Cardiac muscle cell (in vitro differentiated cells and primary cell): ENCODE measurements around the gene GNG13. TPM values are rescaled to one million over a fixed set of nuclear protein-coding genes. Genes with fewer than 3 reads are reported as not detected.
"Not testable (repeated sequence)": the region's sequence is repeated elsewhere in the genome, so short reads cannot be mapped to it uniquely, and the experiment has no call there.

Source experiments
- DNase-seq, 2 donors: peaks; one replicate each; pipeline versions ENCODE4 v3.0.0 to v3.0.0-alpha.2; 2010 to 2017; ENCODE audit warnings: low read depth in 1 of 2, low spot score in 1 of 2
- H3K27ac ChIP-seq: fragments of 200-600 bp; sonication (generic); 2 replicates; pipeline ENCODE4 v1.5.1; 2016
- H3K27me3 ChIP-seq: fragments of 200-600 bp; sonication (generic); 2 replicates; pipeline ENCODE4 v1.6.0; 2016; ENCODE audit warnings: control low read depth
- H3K36me3 ChIP-seq: fragments of 200-600 bp; sonication (generic); 2 replicates; pipeline ENCODE4 v1.5.1; 2016; ENCODE audit warnings: control low read depth
- H3K4me1 ChIP-seq: fragments of 200-600 bp; sonication (generic); 2 replicates; pipeline ENCODE4 v1.8.1; 2017; ENCODE audit warnings: low read depth, mild to moderate bottlenecking, mixed run types
- H3K4me3 ChIP-seq: fragments of 200-600 bp; sonication (generic); 2 replicates; pipeline ENCODE4 v1.5.1; 2016; ENCODE audit warnings: mild to moderate bottlenecking
- H3K9me3 ChIP-seq: fragments of 200-600 bp; sonication (generic); 2 replicates; pipeline ENCODE4 v1.5.1; 2017; ENCODE audit warnings: low read depth, mild to moderate bottlenecking, control low read depth
- polyA plus RNA-seq: library from polyadenylated mRNA; unstranded; fragments of >200 nt; fragmentation: Nextera tagmentation; extraction: Ambion mirVana; gene quantifications from 2 replicates; pipeline ENCODE4 v1.2.1, GENCODE V29; 2016
- total RNA-seq: library from RNA; depleted of rRNA; stranded (reverse); fragments of >200 nt; gene quantifications from 2 replicates; pipeline ENCODE4 v1.2.3, GENCODE V29; 2016
- TF ChIP-seq, protein P1 (sequence below): IDR thresholded peaks from 2 replicates; pipeline ENCODE4 v1.5.1; 2012; ENCODE audit warnings: low read depth, mild to moderate bottlenecking, low read length

GNG13 gene
- total and polyA plus RNA-seq, 2 experiments from 2014 or later, result 0.79 TPM; not detected in 1

DNA sequence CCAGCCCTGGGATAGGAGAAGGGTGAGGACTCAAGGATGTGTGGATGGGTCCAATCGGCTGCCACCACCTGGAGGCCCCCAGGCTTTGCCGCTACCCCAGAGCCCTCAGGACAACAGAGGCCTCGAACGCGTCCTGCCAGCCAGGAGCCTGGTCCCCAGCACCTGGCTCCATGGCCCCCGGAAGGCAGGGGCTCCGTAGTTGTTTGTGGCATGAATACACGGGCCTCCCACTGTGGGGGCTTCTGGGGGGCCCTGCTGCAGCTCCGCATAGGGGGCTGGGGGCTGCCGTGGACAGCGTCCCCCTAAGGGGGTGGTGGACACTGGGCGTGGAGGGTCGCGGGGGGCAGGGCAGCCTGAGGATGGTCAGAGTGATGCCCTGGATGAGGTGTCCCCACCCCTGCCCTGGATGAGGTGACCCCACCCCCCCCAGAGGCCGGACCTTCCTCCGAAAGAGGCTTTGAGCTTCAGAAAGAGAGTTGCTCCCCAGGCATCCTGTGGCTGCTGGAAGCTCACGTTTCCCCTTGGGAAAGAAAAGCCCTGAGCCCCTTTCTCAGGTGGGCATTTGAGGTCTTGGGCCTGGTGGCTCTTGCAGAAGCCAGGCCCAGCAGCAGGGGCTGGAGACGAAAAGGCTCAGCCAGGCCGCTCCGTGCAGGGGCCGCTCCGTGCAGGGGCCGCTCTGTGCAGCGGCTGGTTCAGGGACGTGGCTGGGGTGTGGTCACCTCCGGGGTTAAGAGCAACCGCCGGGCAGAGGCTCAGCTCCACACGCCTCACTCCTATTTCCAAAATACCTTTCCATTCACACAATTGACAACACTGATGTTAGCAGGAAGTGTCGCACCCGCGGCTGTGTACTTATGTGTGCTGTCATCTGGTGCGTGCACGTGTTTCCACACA, 40.3 kb upstream of the GNG13 start:
- H3K27ac ChIP-seq, result no peak overlapping the region
- no peaks in the 10 kb centered on the region for H3K36me3 ChIP-seq
- H3K4me3 ChIP-seq, result no peak overlapping the region
- H3K9me3 ChIP-seq, result no peaks in the 10 kb centered on the region
- no peak for DNase-seq
- H3K4me1 ChIP-seq, result no peaks in the 10 kb centered on the region
- no peaks in the 10 kb centered on the region for H3K27me3 ChIP-seq
- TF ChIP-seq, protein P1, sequence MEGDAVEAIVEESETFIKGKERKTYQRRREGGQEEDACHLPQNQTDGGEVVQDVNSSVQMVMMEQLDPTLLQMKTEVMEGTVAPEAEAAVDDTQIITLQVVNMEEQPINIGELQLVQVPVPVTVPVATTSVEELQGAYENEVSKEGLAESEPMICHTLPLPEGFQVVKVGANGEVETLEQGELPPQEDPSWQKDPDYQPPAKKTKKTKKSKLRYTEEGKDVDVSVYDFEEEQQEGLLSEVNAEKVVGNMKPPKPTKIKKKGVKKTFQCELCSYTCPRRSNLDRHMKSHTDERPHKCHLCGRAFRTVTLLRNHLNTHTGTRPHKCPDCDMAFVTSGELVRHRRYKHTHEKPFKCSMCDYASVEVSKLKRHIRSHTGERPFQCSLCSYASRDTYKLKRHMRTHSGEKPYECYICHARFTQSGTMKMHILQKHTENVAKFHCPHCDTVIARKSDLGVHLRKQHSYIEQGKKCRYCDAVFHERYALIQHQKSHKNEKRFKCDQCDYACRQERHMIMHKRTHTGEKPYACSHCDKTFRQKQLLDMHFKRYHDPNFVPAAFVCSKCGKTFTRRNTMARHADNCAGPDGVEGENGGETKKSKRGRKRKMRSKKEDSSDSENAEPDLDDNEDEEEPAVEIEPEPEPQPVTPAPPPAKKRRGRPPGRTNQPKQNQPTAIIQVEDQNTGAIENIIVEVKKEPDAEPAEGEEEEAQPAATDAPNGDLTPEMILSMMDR, result no peak

DNA sequence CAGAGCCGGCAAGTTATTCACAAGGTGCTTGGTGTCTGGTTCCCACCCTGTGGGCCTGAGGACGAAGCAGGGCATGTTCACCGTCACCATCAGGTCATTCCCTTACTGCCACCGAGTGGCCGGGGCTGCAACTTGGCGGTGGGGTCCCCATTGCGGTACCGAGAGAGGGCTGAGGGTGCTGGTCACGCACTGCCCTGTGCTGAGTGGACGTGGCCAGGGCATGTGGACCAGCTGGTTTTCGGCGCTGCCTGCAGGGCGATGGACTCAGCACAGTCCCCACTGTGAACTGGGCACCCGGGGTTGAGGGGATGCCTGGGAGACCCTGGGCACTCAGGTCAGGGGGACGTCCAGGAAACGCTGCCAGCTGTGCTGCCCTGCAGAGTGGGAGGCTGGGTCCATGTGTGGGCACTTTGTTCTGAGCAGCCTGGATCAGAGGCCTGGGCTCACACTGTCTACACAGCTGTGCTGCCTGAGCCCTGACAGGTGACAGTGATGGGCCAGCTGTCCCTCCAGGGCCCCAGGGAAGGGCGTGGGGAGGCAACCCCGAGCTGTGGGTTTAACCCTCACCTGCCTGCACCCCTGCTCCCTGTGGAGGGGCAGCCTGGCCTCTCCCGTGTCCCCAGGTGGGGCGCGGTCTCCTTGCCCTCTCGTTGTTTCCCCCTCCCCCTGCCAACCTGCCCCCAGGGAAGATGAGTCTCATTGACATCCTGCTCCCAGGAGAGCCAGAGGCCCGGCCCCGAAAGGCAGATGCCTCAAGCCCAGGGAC, 39.3 kb upstream of the GNG13 start:
- no peaks in the 10 kb centered on the region for H3K9me3 ChIP-seq
- DNase-seq, result no peak

DNA sequence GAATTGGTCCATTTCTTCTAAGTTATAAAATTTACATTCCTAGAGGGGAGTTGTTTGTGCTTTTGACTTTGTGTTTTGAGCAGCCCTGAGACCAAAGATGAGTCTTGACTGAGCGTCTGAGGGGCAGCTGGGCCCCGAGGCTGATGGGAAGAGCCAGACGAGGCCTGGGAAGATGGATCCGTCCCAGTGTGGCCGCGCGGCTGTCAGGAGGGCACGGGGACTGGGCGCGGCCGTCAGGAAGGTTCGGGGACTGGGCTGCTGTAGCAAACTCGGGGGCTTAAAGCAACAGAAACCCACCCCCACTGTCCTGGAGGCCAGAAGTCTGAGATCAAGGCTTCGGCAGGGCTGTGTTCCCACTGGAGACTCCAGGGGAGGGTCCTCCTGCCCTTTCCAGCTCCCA, 38.2 kb upstream of the GNG13 start:
- no peak overlapping the region for H3K27ac ChIP-seq
- H3K4me3 ChIP-seq, result no peak overlapping the region
- H3K9me3 ChIP-seq, result no peaks in the 10 kb centered on the region
- no peaks in the 10 kb centered on the region for H3K27me3 ChIP-seq
- no peak for DNase-seq
- H3K4me1 ChIP-seq, result no peaks in the 10 kb centered on the region
- TF ChIP-seq, protein P1, result no peak
- H3K36me3 ChIP-seq, result no peaks in the 10 kb centered on the region

More for the DNA sequence above, 39.3 kb upstream of the GNG13 start:
- no peaks in the 10 kb centered on the region for H3K4me1 ChIP-seq
- H3K36me3 ChIP-seq, result no peaks in the 10 kb centered on the region
- H3K27ac ChIP-seq, result no peak overlapping the region
- H3K4me3 ChIP-seq, result no peak overlapping the region
- no peaks in the 10 kb centered on the region for H3K27me3 ChIP-seq
- TF ChIP-seq, protein P1, result no peak

DNA sequence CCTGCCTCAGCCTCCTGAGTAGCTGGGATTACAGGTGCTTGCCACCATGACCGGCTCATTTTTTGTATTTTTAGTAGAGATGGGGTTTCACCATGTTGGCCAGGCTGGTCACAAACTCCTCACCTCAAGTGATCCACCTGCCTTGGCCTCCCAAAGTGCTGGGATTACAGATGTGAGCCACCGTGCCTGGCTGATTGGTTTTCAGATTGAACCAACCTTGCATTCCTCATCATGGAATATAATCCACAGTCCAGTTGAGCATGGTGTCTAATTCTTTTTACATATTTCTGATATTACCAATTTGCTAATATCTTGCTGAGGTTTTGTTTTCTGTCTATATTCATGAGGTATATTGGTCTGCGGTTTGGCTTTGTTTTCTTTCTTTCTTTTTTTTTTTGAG, 36.3 kb upstream of the GNG13 start:
- H3K4me1 ChIP-seq, H3K36me3 ChIP-seq, H3K4me3 ChIP-seq, DNase-seq, H3K9me3 ChIP-seq, H3K27me3 ChIP-seq, H3K27ac ChIP-seq: not testable (repeated sequence)

DNA sequence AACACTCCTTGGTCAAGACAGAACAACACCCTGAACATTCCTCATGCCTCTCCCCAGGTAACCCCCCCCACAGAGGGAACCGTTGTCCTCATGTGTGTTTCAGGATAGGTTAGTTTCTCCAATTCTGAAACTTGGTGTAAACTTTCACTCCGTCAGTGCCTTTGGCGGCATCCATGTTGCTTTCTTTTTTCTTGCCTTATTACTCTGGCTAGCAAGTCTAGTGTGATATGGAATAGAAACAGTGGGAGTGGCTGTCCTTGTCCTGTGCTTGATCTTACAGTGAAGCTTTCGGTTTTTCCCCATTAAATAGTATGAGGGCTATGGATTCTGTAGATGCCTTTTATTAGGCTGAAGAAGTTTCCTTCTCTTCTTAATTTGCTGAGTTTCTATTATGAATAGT, 35.7 kb upstream of the GNG13 start:
- TF ChIP-seq, protein P1, result no peak
- no peak for DNase-seq
- H3K4me3 ChIP-seq, result no peak overlapping the region
- H3K27me3 ChIP-seq, result no peaks in the 10 kb centered on the region
- no peak overlapping the region for H3K27ac ChIP-seq
- no peaks in the 10 kb centered on the region for H3K9me3 ChIP-seq
- H3K36me3 ChIP-seq, result no peaks in the 10 kb centered on the region
- H3K4me1 ChIP-seq, result no peaks in the 10 kb centered on the region

DNA sequence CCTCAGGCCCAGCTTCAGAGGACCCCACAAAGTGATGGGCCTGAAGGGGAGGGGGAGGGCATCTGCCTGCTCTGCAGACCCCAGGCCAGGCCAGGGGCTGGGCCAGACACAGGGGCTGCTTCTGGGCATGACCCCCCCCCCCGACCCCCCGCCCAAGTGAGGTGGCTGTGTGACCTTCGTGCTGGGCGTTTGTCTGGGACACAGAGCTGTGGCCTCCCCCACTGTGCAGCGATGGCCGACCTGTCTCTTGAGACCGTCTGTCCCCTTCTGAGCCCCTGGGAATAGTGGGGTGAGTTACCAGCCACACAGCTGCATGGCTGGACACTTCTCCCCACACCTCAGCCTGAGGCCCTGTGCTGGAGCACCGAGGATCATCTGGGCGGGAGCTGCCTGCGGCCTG, 34.8 kb upstream of the GNG13 start:
- Histone ChIP-seq H3K36me3 (no peaks in the 10 kb centered on the region), H3K27ac (no peak overlapping the region), H3K9me3 (no peaks in the 10 kb centered on the region), H3K27me3 (no peaks in the 10 kb centered on the region), H3K4me1 (no peaks in the 10 kb centered on the region), H3K4me3 (no peak overlapping the region)
- DNase-seq, result no peak
- TF ChIP-seq, protein P1, result no peak
